ENCODE data around the gene DPEP2NB.

- TF ChIP-seq EZH2 (IDR thresholded peaks at IDR 0.05; ENCODE audit: borderline replicate concordance, low read depth, low read length, poor library complexity, severe bottlenecking) (no peak), CTCF (conservative IDR thresholded peaks at IDR 0.05; ENCODE audit: low read depth, low read length) (no peak)
Measured at GRCh38 chr16:67992661-67993206, 23.0 kb downstream of the DPEP2NB start.
